Adrenal gland (tissue), 5 donors: ENCODE data around the gene TRIM42.

Source experiments
- CTCF ChIP-seq, 6 experiments: fragments of 450-650 bp in 4 of 6; fragments of 200-600 bp in 2 of 6; sonication (generic) in 1 of 6; IDR thresholded peaks; 1 replicate in 5 of 6; 2 replicates in 1 of 6; pipeline versions ENCODE4 v1.5.1 to v1.8.0; 2016 to 2021; ENCODE audit warnings: antibody characterized with exemption in 6 of 6, mild to moderate bottlenecking in 2 of 6, moderate library complexity in 1 of 6
- POLR2A ChIP-seq, 2 donors: fragments of 450-650 bp; IDR thresholded peaks; one replicate each; pipeline ENCODE4 v1.6.1; 2017; ENCODE audit warnings: antibody characterized with exemption in 2 of 2, mild to moderate bottlenecking in 2 of 2, moderate library complexity in 1 of 2
- donor health status: DM: no; HTN: no; CAD: no.

- TF ChIP-seq CTCF (IDR thresholded peaks at IDR 0.05) (no peak), POLR2A (IDR thresholded peaks at IDR 0.05) (no peak)
Observed at GRCh38 chr3:140703496-140703895, 25.6 kb downstream of the TRIM42 start.
